ENCODE results near the gene GALNT18.

DNA sequence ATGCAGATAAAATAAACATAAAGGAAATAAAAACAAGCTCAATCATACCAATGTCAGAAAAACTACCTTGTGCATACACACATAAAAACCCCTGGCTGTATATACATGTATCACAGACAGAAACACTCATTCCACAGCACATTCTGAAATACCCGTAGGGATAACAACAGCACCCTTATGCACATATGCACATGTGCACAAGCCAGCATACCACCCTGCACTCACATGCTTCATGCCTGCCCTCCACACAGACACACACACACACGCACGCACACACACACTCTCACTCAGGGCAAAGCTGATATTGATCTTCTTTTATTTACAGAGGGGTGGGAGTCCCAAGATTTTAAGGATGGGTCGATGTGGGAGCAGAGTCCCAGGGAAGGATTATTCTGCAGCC lies 360.9 kb downstream of the GALNT18 start:
- TF ChIP-seq, protein P1, sequence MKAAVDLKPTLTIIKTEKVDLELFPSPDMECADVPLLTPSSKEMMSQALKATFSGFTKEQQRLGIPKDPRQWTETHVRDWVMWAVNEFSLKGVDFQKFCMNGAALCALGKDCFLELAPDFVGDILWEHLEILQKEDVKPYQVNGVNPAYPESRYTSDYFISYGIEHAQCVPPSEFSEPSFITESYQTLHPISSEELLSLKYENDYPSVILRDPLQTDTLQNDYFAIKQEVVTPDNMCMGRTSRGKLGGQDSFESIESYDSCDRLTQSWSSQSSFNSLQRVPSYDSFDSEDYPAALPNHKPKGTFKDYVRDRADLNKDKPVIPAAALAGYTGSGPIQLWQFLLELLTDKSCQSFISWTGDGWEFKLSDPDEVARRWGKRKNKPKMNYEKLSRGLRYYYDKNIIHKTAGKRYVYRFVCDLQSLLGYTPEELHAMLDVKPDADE (IDR thresholded peaks at IDR 0.05): no peak
- TF ChIP-seq POLR2AphosphoS5 (IDR thresholded peaks at IDR 0.05; ENCODE audit: low read depth) (no peak), EZH2phosphoT487 (IDR thresholded peaks at IDR 0.05; ENCODE audit: unreplicated experiment) (no peak), CREB1 (CRISPR knock-in tag; IDR thresholded peaks at IDR 0.05; ENCODE audit: low read depth) (no peak), ZNF331 (CRISPR knock-in tag; IDR thresholded peaks at IDR 0.05; ENCODE audit: low read depth) (no peak), EZH2 (IDR thresholded peaks at IDR 0.05; ENCODE audit: low read depth, unreplicated experiment) (no peak), NANOG (IDR thresholded peaks at IDR 0.05; ENCODE audit: borderline replicate concordance) (no peak), STAT1 (IDR thresholded peaks at IDR 0.05; ENCODE audit: unreplicated experiment) (no peak), JUNB (IDR thresholded peaks at IDR 0.05; ENCODE audit: unreplicated experiment) (no peak)
- TF ChIP-seq, protein P2, sequence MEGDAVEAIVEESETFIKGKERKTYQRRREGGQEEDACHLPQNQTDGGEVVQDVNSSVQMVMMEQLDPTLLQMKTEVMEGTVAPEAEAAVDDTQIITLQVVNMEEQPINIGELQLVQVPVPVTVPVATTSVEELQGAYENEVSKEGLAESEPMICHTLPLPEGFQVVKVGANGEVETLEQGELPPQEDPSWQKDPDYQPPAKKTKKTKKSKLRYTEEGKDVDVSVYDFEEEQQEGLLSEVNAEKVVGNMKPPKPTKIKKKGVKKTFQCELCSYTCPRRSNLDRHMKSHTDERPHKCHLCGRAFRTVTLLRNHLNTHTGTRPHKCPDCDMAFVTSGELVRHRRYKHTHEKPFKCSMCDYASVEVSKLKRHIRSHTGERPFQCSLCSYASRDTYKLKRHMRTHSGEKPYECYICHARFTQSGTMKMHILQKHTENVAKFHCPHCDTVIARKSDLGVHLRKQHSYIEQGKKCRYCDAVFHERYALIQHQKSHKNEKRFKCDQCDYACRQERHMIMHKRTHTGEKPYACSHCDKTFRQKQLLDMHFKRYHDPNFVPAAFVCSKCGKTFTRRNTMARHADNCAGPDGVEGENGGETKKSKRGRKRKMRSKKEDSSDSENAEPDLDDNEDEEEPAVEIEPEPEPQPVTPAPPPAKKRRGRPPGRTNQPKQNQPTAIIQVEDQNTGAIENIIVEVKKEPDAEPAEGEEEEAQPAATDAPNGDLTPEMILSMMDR (conservative IDR thresholded peaks at IDR 0.05; ENCODE audit: low read depth in 2 of 2): no peak
- TF ChIP-seq, protein P3, sequence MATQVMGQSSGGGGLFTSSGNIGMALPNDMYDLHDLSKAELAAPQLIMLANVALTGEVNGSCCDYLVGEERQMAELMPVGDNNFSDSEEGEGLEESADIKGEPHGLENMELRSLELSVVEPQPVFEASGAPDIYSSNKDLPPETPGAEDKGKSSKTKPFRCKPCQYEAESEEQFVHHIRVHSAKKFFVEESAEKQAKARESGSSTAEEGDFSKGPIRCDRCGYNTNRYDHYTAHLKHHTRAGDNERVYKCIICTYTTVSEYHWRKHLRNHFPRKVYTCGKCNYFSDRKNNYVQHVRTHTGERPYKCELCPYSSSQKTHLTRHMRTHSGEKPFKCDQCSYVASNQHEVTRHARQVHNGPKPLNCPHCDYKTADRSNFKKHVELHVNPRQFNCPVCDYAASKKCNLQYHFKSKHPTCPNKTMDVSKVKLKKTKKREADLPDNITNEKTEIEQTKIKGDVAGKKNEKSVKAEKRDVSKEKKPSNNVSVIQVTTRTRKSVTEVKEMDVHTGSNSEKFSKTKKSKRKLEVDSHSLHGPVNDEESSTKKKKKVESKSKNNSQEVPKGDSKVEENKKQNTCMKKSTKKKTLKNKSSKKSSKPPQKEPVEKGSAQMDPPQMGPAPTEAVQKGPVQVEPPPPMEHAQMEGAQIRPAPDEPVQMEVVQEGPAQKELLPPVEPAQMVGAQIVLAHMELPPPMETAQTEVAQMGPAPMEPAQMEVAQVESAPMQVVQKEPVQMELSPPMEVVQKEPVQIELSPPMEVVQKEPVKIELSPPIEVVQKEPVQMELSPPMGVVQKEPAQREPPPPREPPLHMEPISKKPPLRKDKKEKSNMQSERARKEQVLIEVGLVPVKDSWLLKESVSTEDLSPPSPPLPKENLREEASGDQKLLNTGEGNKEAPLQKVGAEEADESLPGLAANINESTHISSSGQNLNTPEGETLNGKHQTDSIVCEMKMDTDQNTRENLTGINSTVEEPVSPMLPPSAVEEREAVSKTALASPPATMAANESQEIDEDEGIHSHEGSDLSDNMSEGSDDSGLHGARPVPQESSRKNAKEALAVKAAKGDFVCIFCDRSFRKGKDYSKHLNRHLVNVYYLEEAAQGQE (IDR thresholded peaks at IDR 0.05; ENCODE audit: unreplicated experiment): no peak
- TF ChIP-seq, protein P4, sequence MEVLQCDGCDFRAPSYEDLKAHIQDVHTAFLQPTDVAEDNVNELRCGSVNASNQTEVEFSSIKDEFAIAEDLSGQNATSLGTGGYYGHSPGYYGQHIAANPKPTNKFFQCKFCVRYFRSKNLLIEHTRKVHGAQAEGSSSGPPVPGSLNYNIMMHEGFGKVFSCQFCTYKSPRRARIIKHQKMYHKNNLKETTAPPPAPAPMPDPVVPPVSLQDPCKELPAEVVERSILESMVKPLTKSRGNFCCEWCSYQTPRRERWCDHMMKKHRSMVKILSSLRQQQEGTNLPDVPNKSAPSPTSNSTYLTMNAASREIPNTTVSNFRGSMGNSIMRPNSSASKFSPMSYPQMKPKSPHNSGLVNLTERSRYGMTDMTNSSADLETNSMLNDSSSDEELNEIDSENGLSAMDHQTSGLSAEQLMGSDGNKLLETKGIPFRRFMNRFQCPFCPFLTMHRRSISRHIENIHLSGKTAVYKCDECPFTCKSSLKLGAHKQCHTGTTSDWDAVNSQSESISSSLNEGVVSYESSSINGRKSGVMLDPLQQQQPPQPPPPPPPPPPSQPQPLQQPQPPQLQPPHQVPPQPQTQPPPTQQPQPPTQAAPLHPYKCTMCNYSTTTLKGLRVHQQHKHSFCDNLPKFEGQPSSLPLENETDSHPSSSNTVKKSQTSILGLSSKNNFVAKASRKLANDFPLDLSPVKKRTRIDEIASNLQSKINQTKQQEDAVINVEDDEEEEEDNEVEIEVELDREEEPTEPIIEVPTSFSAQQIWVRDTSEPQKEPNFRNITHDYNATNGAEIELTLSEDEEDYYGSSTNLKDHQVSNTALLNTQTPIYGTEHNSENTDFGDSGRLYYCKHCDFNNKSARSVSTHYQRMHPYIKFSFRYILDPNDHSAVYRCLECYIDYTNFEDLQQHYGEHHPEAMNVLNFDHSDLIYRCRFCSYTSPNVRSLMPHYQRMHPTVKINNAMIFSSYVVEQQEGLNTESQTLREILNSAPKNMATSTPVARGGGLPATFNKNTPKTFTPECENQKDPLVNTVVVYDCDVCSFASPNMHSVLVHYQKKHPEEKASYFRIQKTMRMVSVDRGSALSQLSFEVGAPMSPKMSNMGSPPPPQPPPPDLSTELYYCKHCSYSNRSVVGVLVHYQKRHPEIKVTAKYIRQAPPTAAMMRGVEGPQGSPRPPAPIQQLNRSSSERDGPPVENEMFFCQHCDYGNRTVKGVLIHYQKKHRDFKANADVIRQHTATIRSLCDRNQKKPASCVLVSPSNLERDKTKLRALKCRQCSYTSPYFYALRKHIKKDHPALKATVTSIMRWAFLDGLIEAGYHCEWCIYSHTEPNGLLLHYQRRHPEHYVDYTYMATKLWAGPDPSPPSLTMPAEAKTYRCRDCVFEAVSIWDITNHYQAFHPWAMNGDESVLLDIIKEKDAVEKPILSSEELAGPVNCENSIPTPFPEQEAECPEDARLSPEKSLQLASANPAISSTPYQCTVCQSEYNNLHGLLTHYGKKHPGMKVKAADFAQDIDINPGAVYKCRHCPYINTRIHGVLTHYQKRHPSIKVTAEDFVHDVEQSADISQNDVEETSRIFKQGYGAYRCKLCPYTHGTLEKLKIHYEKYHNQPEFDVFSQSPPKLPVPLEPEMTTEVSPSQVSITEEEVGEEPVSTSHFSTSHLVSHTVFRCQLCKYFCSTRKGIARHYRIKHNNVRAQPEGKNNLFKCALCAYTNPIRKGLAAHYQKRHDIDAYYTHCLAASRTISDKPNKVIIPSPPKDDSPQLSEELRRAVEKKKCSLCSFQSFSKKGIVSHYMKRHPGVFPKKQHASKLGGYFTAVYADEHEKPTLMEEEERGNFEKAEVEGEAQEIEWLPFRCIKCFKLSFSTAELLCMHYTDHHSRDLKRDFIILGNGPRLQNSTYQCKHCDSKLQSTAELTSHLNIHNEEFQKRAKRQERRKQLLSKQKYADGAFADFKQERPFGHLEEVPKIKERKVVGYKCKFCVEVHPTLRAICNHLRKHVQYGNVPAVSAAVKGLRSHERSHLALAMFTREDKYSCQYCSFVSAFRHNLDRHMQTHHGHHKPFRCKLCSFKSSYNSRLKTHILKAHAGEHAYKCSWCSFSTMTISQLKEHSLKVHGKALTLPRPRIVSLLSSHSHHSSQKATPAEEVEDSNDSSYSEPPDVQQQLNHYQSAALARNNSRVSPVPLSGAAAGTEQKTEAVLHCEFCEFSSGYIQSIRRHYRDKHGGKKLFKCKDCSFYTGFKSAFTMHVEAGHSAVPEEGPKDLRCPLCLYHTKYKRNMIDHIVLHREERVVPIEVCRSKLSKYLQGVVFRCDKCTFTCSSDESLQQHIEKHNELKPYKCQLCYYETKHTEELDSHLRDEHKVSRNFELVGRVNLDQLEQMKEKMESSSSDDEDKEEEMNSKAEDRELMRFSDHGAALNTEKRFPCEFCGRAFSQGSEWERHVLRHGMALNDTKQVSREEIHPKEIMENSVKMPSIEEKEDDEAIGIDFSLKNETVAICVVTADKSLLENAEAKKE (CRISPR knock-in tag; IDR thresholded peaks at IDR 0.05): no peak
